ENCODE results near the gene OR51L1.

Gene OR51L1

DNA sequence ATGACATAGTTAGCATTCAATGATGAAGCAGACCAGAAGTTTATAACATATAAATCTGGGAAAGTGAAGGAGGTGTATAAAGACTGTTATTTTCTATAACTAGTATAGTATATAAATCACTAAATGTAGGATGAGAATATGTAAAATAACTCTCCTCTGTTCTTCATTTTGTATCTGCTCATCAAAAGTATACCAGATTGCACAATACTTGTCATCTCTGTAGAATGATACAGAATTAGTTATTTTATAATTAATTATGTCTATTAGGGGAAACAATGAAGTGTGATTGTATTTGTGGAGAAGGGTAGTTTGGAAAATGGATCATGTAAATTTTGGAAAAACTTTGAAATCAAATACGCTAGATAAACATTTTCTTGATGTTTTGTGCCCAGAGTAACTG, 18.4 kb downstream of the OR51L1 start:
- no peak for DNase-seq (ENCODE audit: low spot score)
- Mint-ChIP-seq H3K36me3 (ENCODE audit: low read depth) (no peaks in the 10 kb centered on the region), H3K4me1 (ENCODE audit: low read depth) (no peaks in the 10 kb centered on the region), H3K27ac (no peak overlapping the region), H3K27me3 (ENCODE audit: low read depth) (no peaks in the 10 kb centered on the region), H3K4me3 (no peak overlapping the region), H3K9me3 (no peaks in the 10 kb centered on the region)

DNA sequence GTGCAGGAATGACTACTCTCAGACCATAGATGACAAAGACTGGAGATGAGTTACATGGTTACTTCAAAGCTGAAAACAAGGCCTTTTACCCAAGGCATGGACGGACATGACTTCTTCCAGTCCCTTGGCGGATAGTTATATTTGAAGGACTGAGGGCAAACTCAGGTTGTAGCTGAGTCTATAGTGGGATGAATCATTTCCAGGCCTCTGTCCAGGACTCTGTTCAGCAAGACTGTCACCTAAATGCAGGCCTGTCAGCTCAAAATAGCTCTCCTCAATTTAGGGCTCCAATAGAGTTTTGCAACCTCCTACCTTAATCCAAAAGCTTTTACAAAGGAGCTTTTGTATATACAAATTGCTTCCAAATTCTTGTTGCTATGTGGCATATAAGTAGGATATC, 27.3 kb downstream of the OR51L1 start:
- Mint-ChIP-seq H3K27ac (no peak overlapping the region), H3K4me3 (no peak overlapping the region), H3K36me3 (ENCODE audit: low read depth) (no peaks in the 10 kb centered on the region), H3K9me3 (peaks cover 22% of the 10 kb centered on the region), H3K27me3 (ENCODE audit: low read depth) (no peaks in the 10 kb centered on the region), H3K4me1 (ENCODE audit: low read depth) (no peaks in the 10 kb centered on the region)
- no peak for DNase-seq (ENCODE audit: low spot score)

DNA sequence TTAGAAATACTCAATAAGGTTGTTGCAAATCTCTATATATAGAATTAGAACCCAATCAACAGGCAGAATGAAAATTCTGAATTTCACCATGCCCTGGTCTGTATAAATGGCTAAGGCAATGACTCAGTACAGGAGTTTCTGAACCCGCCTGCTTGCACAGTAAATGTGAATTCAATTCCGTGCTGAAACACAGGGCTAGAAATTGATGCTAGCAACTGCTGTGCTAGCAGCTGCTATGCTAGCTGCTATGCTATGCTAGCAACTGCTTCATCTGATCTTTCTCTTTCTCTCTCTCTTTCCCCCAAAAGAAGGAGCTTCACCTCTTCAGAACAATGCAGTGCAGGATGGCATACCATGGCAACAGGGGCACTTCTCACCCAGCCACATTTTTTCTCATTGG, 42.0 kb downstream of the OR51L1 start:
- no peaks in the 10 kb centered on the region for H3K27me3 Mint-ChIP-seq (ENCODE audit: low read depth)
- H3K27ac Mint-ChIP-seq, result no peak overlapping the region
- H3K36me3 Mint-ChIP-seq (ENCODE audit: low read depth), result no peaks in the 10 kb centered on the region
- H3K4me3 Mint-ChIP-seq, result no peak overlapping the region
- DNase-seq (ENCODE audit: low spot score), result no peak
- H3K9me3 Mint-ChIP-seq, result no peaks in the 10 kb centered on the region
- H3K4me1 Mint-ChIP-seq (ENCODE audit: low read depth), result no peaks in the 10 kb centered on the region

DNA sequence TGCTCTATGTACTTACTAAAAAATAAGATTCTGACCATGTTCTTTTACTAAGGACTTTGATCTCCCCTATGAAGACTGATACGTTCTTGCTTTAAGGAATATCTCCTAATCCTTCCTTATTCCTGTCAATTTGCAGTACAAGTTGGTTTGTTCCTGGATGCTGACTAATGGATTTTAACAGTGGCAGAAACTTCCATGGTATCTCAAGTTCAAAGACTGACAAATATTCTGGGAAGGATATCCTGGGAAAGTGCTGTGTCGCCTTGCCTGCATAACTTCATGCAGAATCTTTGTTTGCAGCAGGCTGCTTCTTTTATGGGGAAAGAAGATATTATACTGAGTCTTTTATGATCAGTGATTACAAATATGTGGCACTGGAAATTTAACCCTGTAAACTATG, 43.3 kb downstream of the OR51L1 start:
- Mint-ChIP-seq H3K36me3 (ENCODE audit: low read depth) (no peaks in the 10 kb centered on the region), H3K4me1 (ENCODE audit: low read depth) (no peaks in the 10 kb centered on the region), H3K4me3 (no peak overlapping the region), H3K9me3 (no peaks in the 10 kb centered on the region), H3K27me3 (ENCODE audit: low read depth) (no peaks in the 10 kb centered on the region), H3K27ac (no peak overlapping the region)
- no peak for DNase-seq (ENCODE audit: low spot score)

DNA sequence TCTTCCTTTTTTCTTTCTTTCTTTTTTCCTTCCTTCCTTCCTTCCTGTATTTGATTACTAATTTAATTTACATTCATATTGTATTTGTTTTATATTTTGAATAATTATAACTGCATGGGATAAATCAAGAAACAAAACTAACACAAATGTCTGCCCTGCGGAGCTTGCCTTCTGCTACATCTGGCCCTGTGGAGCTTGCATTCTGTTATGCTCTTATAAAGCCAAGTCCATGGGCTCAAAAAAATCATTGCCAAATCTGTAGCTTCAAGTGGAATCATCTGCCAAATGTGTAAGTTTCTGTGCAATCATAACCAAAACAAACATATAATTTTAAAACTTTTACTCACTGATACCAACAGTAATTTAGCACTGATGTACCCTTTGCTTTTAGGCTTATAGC, 43.7 kb downstream of the OR51L1 start:
- no peaks in the 10 kb centered on the region for H3K4me1 Mint-ChIP-seq (ENCODE audit: low read depth)
- no peaks in the 10 kb centered on the region for H3K27me3 Mint-ChIP-seq (ENCODE audit: low read depth)
- DNase-seq (ENCODE audit: low spot score), result no peak
- H3K27ac Mint-ChIP-seq, result no peak overlapping the region
- no peak overlapping the region for H3K4me3 Mint-ChIP-seq
- H3K36me3 Mint-ChIP-seq (ENCODE audit: low read depth), result no peaks in the 10 kb centered on the region
- H3K9me3 Mint-ChIP-seq, result no peaks in the 10 kb centered on the region

DNA sequence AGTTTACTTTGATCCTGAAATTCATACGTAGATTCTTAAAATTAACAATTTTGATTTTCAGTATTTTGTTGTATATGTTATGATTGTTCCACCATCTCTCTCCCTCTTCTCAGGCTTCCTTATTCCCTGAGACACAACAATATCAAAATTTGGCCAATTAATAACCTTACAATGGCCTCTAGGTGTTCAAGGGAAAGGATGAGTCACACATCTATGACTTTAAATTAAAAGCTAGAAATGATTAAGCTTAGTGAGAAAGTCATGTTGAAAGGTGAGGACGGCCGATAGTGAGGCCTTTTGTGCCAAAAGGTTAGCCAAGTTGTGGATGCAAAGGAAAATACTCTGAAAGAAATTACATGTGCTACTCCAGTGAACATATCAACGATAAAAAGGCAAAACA, 46.2 kb downstream of the OR51L1 start:
- Mint-ChIP-seq H3K9me3 (no peaks in the 10 kb centered on the region), H3K27me3 (ENCODE audit: low read depth) (no peaks in the 10 kb centered on the region)

DNA sequence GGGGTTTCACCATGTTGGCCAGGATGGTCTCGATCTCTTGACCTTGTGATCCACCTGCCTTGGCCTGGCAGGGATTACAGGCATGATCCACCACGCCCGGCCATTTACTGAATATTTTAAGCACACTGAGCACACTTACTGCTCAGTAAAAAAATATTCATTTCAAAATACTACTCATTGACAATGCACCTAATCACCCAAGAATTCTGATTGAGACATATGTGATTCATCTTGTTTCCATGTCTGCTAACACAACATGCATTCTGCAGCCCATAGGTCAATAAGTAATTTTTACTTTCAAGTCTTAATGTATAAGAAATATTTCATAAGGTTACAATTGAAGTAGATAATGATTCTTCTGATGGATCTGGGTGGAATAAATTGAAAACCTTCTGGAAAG, 47.4 kb downstream of the OR51L1 start:
- Mint-ChIP-seq H3K9me3 (no peaks in the 10 kb centered on the region), H3K4me1 (ENCODE audit: low read depth) (no peaks in the 10 kb centered on the region), H3K36me3 (ENCODE audit: low read depth) (no peaks in the 10 kb centered on the region), H3K4me3 (no peak overlapping the region), H3K27ac (no peak overlapping the region), H3K27me3 (ENCODE audit: low read depth) (no peaks in the 10 kb centered on the region)
- DNase-seq (ENCODE audit: low spot score), result no peak

More for the DNA sequence above, 46.2 kb downstream of the OR51L1 start:
- Mint-ChIP-seq H3K4me3 (no peak overlapping the region), H3K4me1 (ENCODE audit: low read depth) (no peaks in the 10 kb centered on the region), H3K27ac (no peak overlapping the region), H3K36me3 (ENCODE audit: low read depth) (no peaks in the 10 kb centered on the region)
- no peak for DNase-seq (ENCODE audit: low spot score)

DNA sequence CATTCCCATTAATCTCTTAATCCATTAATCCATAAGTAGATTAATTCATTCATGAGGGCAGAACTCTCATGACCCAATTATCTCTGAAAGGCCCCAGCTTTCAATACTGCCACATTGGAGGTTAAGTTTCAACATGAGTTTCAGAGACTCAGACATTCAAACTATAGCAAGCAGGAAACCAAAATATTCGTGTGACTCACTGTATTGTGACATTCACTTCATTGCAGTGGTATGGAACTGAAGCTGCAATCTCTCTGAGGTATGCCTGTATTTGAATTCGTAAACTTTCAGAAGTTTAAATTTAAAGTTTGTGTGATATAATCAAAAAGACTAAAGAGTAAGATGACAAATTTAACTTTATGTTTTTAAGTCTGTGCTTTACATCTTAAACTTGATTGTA, 48.7 kb downstream of the OR51L1 start:
- no peaks in the 10 kb centered on the region for H3K27me3 Mint-ChIP-seq (ENCODE audit: low read depth)
- no peak for DNase-seq (ENCODE audit: low spot score)
- no peak overlapping the region for H3K4me3 Mint-ChIP-seq
- no peaks in the 10 kb centered on the region for H3K4me1 Mint-ChIP-seq (ENCODE audit: low read depth)
- no peaks in the 10 kb centered on the region for H3K9me3 Mint-ChIP-seq
- no peak overlapping the region for H3K27ac Mint-ChIP-seq
- no peaks in the 10 kb centered on the region for H3K36me3 Mint-ChIP-seq (ENCODE audit: low read depth)

DNA sequence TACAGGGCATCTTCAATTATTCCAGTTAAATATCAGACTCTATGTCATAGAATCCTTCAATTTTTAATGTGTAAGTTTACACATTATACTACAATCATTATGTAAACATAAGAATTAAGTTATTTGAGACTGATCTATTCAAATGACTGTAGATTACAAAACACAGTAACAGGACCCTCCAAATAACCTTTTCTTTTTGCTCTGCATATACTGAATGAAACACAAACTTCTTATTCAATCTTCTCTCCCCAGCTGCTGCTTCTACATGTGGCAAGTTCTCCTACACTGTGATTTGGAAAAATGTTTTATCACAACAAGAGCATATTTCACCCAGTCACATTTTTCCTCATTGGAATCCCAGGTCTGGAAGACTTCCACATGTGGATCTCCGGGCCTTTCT, 51.6 kb downstream of the OR51L1 start, which contains the start of gene OR52J3:
Gene OR52J3 (plus strand): TSS at position 301 of the 400 bp plus-strand sequence. CDS start 0 bp downstream, at position 301.
- Mint-ChIP-seq H3K9me3 (no peaks in the 10 kb centered on the region), H3K27me3 (ENCODE audit: low read depth) (no peaks in the 10 kb centered on the region), H3K4me3 (no peak within 1 kb of the TSS), H3K27ac (no peak within 1 kb of the TSS), H3K4me1 (ENCODE audit: low read depth) (no peaks in the 10 kb centered on the region), H3K36me3 (ENCODE audit: low read depth) (no peaks in the 10 kb centered on the region)
- no peak for DNase-seq (ENCODE audit: low spot score)

DNA sequence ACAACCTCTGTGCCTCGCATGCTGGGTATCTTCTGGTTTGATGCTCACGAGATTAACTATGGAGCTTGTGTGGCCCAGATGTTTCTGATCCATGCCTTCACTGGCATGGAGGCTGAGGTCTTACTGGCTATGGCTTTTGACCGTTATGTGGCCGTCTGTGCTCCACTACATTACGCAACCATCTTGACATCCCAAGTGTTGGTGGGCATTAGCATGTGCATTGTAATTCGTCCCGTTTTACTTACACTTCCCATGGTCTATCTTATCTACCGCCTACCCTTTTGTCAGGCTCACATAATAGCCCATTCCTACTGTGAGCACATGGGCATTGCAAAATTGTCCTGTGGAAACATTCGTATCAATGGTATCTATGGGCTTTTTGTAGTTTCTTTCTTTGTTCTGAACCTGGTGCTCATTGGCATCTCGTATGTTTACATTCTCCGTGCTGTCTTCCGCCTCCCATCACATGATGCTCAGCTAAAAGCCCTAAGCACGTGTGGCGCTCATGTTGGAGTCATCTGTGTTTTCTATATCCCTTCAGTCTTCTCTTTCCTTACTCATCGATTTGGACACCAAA, 52.2 kb downstream of the OR51L1 start:
- Mint-ChIP-seq H3K27me3 (ENCODE audit: low read depth) (no peaks in the 10 kb centered on the region), H3K27ac (no peak overlapping the region), H3K4me3 (no peak overlapping the region), H3K36me3 (ENCODE audit: low read depth) (no peaks in the 10 kb centered on the region), H3K9me3 (no peaks in the 10 kb centered on the region), H3K4me1 (ENCODE audit: low read depth) (no peaks in the 10 kb centered on the region)
- DNase-seq (ENCODE audit: low spot score), result no peak
